ENCODE measurements around the gene LPP. TPM values are rescaled to one million over a fixed set of nuclear protein-coding genes. Genes with fewer than 3 reads are reported as not detected.

LPP gene
- total and polyA plus RNA-seq, 10 of the 15 experiments (the other 5 are each of a cell fraction or from before 2014, with no cell fraction given) = under 0.01 to 0.62 (median 0.03) TPM

DNA sequence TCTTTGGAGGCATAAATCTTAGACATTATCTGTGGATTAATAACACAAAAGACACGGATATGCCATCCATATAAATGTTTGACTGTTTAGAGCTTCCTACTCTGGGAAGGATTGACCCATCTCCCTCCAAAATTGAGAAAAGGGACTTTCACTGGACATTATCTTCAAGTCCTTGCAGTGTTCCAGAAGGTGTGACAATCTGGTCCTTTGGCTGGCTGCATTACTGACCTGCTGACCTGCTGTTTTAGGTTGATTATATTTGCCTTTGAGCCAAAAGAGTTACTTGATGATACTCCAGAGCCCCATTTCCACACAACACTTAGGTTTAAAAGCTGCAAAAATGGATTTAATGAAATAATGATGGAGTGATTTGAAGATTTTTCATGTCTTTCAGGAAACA, 504.6 kb downstream of the LPP start (continued):
- TF ChIP-seq ZBTB11 (CRISPR knock-in tag; IDR thresholded peaks at IDR 0.05) (no peak), ZNF274 (IDR thresholded peaks at IDR 0.05; ENCODE audit: insufficient read depth, insufficient read length) (no peak), MEF2B (IDR thresholded peaks at IDR 0.05; ENCODE audit: partially characterized antibody, poor library complexity, severe bottlenecking) (no peak), SMC3 (IDR thresholded peaks at IDR 0.05; ENCODE audit: borderline replicate concordance, low read length) (no peak)
- TF ChIP-seq, protein P1, sequence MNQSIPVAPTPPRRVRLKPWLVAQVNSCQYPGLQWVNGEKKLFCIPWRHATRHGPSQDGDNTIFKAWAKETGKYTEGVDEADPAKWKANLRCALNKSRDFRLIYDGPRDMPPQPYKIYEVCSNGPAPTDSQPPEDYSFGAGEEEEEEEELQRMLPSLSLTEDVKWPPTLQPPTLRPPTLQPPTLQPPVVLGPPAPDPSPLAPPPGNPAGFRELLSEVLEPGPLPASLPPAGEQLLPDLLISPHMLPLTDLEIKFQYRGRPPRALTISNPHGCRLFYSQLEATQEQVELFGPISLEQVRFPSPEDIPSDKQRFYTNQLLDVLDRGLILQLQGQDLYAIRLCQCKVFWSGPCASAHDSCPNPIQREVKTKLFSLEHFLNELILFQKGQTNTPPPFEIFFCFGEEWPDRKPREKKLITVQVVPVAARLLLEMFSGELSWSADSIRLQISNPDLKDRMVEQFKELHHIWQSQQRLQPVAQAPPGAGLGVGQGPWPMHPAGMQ (IDR thresholded peaks at IDR 0.05; ENCODE audit: borderline replicate concordance) = no peak

GRCh38 chr3:188659449-188660090, 505.6 kb downstream of the LPP start:
- H3K4me3 ChIP-seq = no peak overlapping the region
- ChIA-PET SMC1A (ENCODE audit: uncharacterized antibody, unreplicated experiment) (interaction anchor here (0.8 to 1.2 kb wide), 2 partner anchors 919 to 921 kb away, joined by 3 read pairs; no protein-coding TSS in a partner anchor), RAD21 (ENCODE audit: unreplicated experiment) (no interaction called here), POLR2A (no interaction called here), CTCF (no interaction called here)
- H3K27me3 ChIP-seq (replicated peaks in 1 of 2; ENCODE audit: control insufficient read depth in 2 of 2, insufficient read depth in 2 of 2, low read length in 1 of 2) = no peaks in the 10 kb centered on the region; a peak in 2 of 4 replicates
- in situ Hi-C loops (cut with MboI) = no loop called here
- no peak overlapping the region for H3K27ac ChIP-seq (ENCODE audit: control insufficient read depth, insufficient read depth)
- intact Hi-C loops (cut with micrococcal nuclease; ENCODE audit: unreplicated experiment) = loop anchor here (10.0 kb wide), 1 partner anchor 915 kb away; the partner anchor contains the start of gene BCL6
- TF ChIP-seq IKZF1 (conservative IDR thresholded peaks at IDR 0.05) = no peak
- no peak for TF ChIP-seq ZNF592 (IDR thresholded peaks at IDR 0.05)
- TF ChIP-seq RUNX3 (IDR thresholded peaks at IDR 0.05; ENCODE audit: low read length) = no peak
- no peak for TF ChIP-seq CREB1 (IDR thresholded peaks at IDR 0.05; ENCODE audit: low read depth)
- TF ChIP-seq RCOR1 (conservative IDR thresholded peaks at IDR 0.05; ENCODE audit: low read depth, low read length) = no peak
- TF ChIP-seq MTA3 (IDR thresholded peaks at IDR 0.05; ENCODE audit: borderline replicate concordance, low read length) = no peak
- TF ChIP-seq POU2F2 (IDR thresholded peaks at IDR 0.05; ENCODE audit: borderline replicate concordance, low read depth, low read length) = no peak
- TF ChIP-seq POLR2A (IDR thresholded peaks at IDR 0.05; ENCODE audit: low read depth, low read length) = no peak
- no TSS peak for BruUV-seq (replicated peaks)
- no peak overlapping the region for H2AFZ ChIP-seq (ENCODE audit: control insufficient read depth, low read depth, low read length)
- DNase-seq (ENCODE audit: low read depth, low spot score) (no peak), FAIRE-seq (no peak), ATAC-seq (no peak)
- no peaks in the 10 kb centered on the region for H4K20me1 ChIP-seq (ENCODE audit: control insufficient read depth, insufficient read depth)
- H3K79me2 ChIP-seq (ENCODE audit: control insufficient read depth, insufficient read depth, low read length) = no peaks in the 10 kb centered on the region
- 25% methylated on average over 5 of the region's 5 CpGs for WGBS (ENCODE audit: insufficient coverage, insufficient replicate concordance, low lambda C conversion rate, missing lambda C conversion rate)
- H3K4me2 ChIP-seq (ENCODE audit: control insufficient read depth, insufficient read depth) = no peak overlapping the region
- no peaks in the 10 kb centered on the region for H3K4me1 ChIP-seq (ENCODE audit: control insufficient read depth, insufficient read depth, low read length)
- H3K36me3 ChIP-seq (ENCODE audit: control insufficient read depth in 2 of 2, insufficient read depth in 2 of 2, low read length in 1 of 2) = no peaks in the 10 kb centered on the region
- H3K9me3 ChIP-seq (replicated peaks; ENCODE audit: control insufficient read depth, insufficient read depth, low read length) = no peaks in the 10 kb centered on the region
- no peak overlapping the region for H3K9ac ChIP-seq (ENCODE audit: control insufficient read depth, insufficient read depth, low read length)

Data from GM12878 (cell line).